GM12872 (cell line): ENCODE data around the gene ZNF619.

ENCODE experiments used
- TF ChIP-seq, protein P1 (sequence below): IDR thresholded peaks from 3 replicates; pipeline ENCODE4 v1.5.1; 2011; ENCODE audit warnings: low read depth, mild to moderate bottlenecking, low read length, moderate library complexity; ENCODE audit not compliant: insufficient read depth

Gene ZNF619

DNA sequence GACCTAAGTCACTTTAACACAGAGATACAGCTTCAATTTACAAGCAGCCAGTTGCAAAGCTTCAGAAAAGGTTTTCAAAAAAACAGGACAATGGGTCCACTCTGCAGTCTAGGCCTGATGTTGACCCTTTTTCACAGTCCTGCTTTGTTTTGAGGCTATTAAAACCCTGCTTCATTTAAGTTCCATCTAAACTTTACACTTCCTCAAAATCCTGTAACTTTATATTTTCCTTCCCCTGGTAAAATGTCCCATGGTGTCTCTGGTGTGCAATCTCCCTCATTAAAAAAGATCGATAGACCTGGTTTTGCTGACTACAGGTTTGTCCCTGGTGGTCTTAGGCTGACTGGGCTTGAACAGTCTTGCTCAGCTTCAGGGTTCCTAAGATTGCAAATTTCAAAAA, 24.9 kb upstream of the ZNF619 start:
- TF ChIP-seq, protein P1, sequence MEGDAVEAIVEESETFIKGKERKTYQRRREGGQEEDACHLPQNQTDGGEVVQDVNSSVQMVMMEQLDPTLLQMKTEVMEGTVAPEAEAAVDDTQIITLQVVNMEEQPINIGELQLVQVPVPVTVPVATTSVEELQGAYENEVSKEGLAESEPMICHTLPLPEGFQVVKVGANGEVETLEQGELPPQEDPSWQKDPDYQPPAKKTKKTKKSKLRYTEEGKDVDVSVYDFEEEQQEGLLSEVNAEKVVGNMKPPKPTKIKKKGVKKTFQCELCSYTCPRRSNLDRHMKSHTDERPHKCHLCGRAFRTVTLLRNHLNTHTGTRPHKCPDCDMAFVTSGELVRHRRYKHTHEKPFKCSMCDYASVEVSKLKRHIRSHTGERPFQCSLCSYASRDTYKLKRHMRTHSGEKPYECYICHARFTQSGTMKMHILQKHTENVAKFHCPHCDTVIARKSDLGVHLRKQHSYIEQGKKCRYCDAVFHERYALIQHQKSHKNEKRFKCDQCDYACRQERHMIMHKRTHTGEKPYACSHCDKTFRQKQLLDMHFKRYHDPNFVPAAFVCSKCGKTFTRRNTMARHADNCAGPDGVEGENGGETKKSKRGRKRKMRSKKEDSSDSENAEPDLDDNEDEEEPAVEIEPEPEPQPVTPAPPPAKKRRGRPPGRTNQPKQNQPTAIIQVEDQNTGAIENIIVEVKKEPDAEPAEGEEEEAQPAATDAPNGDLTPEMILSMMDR: no peak

DNA sequence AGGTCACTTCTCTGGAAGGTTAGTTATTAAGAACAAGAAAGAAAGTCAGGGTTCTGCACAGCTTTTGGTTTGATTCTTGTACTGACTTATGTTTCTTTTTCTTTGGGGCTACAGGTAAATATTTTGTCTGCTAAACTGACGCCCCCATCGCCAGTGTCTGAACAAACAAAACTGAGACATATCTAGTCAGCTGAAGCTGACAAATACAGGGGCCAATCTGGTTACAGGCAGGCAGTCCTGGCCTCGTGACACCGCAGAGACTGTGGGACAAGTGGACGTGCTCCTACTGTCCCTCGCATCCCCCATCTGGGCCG, 24.4 kb upstream of the ZNF619 start:
- TF ChIP-seq, protein P1: no peak

DNA sequence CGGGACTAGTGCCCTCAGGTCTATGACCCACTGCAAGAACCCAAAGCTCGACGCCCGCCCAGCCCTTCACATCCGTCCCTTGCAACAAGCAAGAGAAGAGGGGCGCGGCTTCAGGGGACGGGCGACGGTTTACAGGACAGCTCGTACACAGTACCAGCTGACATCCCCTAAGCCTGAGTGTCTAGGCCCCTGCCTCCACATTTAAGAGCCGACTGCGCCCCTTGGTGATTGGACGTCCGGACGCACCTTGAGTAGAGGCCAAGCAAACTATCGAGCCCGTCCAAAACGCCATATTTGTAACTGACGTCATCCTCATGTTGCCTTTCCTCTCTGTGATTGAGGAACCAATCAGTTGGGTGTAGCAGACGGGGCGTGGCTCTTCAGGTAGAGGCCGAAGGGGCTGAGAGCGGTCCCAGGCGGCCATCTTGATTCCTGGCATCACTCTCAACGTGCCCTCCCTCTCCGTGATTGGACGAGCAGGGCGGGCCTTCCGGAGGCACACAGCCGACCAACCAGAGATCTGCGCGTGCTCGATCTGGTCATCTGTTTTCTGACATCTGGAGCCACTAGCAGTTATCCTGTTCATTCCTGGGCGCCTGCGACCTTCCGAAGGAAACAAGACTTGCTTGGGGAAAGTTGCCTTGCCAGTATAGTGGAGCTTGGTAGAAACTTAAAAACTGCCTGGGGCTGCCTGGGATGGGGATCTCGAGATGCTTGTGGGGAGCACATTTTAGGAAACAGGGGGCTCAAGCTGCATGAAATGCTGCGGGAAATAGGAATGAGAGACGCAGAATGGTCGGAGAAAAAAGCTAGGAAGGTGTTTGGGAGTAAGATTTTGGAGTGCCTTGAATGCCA, 23.8 kb upstream of the ZNF619 start:
- TF ChIP-seq, protein P1: no peak

DNA sequence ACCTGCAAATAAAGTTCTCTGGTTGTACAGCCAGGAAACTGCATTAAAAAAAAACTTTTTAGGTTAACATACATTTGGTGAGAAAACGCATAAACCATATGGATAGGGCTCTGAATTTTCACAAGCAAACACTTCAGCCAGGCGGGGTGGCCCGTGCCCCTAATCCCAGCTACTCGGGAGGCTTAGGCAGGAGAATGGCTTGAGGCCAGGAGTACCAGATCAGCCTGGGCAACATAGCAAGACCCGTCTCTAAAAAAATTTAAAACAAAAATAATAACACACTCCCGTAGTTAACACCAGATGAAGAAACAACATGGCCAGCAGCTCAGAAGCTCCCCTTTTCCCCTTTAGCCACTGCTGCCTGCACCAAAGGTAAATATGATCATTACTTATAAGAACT, 23.0 kb upstream of the ZNF619 start:
- TF ChIP-seq, protein P1: no peak

DNA sequence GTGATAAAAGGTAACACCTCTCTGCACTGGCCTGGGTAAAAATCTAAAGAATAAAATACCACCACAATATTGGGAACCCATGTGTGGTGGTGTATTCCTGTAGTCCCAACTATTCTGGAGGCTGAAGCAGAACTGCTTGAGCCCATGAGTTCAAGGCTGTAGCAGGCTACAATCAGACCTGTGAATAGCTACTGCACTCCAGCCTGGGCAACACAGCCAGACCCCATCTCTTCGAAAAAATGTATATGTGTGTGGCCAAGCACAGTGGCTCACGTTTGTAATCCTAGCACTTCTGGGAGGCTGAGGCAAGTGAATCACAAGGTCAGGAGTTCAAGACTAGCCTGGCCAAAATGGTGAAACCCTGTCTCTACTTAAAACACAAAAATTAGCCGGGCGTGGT, 21.6 kb upstream of the ZNF619 start:
- TF ChIP-seq, protein P1: no peak

DNA sequence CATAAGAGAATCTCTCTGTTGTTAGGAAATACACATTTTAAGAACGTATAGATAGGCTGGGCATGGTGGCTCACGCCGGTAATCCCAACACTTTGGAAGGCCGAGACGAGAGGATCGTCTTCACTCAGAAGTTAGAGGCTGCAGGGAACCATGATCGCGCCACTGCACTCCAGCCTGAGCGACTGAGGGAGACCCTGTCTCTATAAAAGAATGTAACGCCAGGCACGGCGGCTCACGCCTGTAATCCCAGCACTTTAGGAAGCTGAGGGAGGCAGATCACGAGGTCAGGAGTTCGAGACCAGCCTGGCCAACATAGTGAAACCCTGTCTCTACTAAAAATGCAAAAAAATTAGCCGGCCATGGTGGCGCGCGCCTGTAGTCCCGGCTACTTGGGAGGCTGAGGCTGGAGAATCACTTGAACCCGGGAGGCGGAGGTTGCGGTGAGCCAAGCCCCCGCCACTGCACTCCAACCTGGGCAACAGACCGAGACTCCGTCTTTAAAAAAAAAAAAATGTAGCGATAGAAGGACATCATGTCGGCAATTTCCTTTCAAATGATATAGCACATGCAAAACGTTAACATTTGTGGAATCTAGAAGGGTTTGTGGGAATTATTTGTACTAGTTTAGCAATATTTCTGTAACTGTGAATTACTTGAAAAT, 20.5 kb upstream of the ZNF619 start:
- TF ChIP-seq, protein P1: no peak

DNA sequence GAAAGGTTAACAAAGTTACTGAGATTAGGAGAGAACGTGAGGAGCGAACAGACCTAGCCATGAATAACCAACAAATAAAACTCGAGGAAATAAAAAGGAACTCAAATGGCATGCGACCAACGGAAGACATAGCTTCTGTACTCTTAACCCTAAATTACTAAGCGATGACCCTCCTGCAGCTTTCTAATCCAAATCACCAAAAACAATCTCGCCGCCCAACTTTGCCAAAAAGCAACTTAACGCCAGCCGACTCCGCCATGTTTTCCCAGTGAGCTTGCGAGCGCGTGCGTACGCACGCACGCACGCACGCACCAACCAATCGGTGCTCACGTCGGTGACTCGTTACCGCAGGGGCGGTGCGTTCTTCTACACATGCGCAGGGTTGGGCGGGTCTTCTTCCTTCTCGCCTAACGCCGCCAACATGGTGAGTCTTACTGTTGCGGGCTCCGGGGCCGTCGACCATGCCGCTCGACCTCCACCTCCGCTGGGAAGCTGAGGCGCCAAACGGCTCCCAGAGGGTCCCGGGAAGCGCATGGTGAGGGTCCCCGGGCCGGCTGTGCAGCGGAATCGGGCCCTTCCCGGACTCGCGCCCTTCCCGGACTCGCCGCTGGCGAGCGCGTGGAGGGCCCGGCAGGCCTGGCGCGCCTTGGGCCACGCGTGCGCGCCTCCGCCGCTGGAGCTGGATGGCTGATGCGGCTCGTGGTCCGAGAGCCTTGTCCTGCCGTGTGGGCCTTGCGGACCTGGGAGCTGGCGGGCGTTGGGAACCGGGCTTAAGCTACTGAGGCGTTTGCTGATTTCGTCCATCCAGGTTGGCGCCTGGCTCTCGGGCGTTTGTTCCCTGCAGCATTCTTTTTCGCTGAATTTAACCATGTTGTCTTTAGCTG, 19.7 kb upstream of the ZNF619 start, which contains the start of gene RPL14:
Gene RPL14 (plus strand): TSS at position 400 of the 884 bp plus-strand sequence. CDS start 133 bp downstream, at position 533.
- TF ChIP-seq, protein P1: no peak
